NOMO-1 treated with dmso at 0.1 percent for 144 hours (cell line): ENCODE data around the gene LPAR3.
A peak's percentile ranks its signal among the peaks of the same experiment; 100 is the strongest.

ENCODE experiments used
- DNase-seq: peaks from one replicate; lab custom pipeline; 2025; ENCODE audit not compliant: unreplicated experiment; lab: John Stamatoyannopoulos, UW

Gene LPAR3

GRCh38 chr1:84780000-84780716 lies 112.8 kb downstream of the LPAR3 start:
- DNase-seq: peak; percentile 54

- DNase-seq: no peak
Observed at GRCh38 chr1:84776639-84777038, 116.4 kb downstream of the LPAR3 start.

- DNase-seq: no peak
Observed at GRCh38 chr1:84775535-84775920, 117.5 kb downstream of the LPAR3 start.

- no peak for DNase-seq
Observed at GRCh38 chr1:84774669-84775534, 118.1 kb downstream of the LPAR3 start.

- no peak for DNase-seq
Observed at GRCh38 chr1:84773933-84774497, 119.0 kb downstream of the LPAR3 start.

- no peak for DNase-seq
Observed at GRCh38 chr1:84773195-84773594, 119.8 kb downstream of the LPAR3 start.

- peak; percentile 18 for DNase-seq
Observed at GRCh38 chr1:84772428-84772943, 120.5 kb downstream of the LPAR3 start.

GRCh38 chr1:84771895-84772294 lies 121.1 kb downstream of the LPAR3 start:
- no peak for DNase-seq

- no peak for DNase-seq
Observed at GRCh38 chr1:84770481-84770880, 122.5 kb downstream of the LPAR3 start.

- no peak for DNase-seq
Observed at GRCh38 chr1:84769636-84770035, 123.4 kb downstream of the LPAR3 start.

GRCh38 chr1:84768634-84769033 lies 124.4 kb downstream of the LPAR3 start:
- DNase-seq: no peak

GRCh38 chr1:84763912-84764680 lies 128.9 kb downstream of the LPAR3 start:
- DNase-seq: no peak

GRCh38 chr1:84762664-84763063 lies 130.3 kb downstream of the LPAR3 start:
- no peak for DNase-seq
